ENCODE results near the gene NEDD4L. TPM values are rescaled to one million over a fixed set of nuclear protein-coding genes. Genes with fewer than 3 reads are reported as not detected.

NEDD4L gene
- total RNA-seq, 1 donor from 2014 or later: 162 TPM

GRCh38 chr18:58163004-58163590, 119.1 kb downstream of the NEDD4L start:
- Mint-ChIP-seq H3K4me3 (ENCODE audit: low read depth) (no peak overlapping the region), H3K9me3 (ENCODE audit: low read depth) (no peaks in the 10 kb centered on the region), H3K4me1 (ENCODE audit: low read depth) (peaks cover 10% of the 10 kb centered on the region), H3K27me3 (no peaks in the 10 kb centered on the region), H3K36me3 (ENCODE audit: insufficient read depth) (peaks cover 8% of the 10 kb centered on the region), H3K27ac (no peak overlapping the region)
- no peak for DNase-seq (ENCODE audit: low spot score, unreplicated experiment)
- TF ChIP-seq CTCF (IDR thresholded peaks at IDR 0.05; ENCODE audit: unreplicated experiment): no peak

GRCh38 chr18:58166278-58166844, 122.3 kb downstream of the NEDD4L start:
- Mint-ChIP-seq H3K36me3 (ENCODE audit: insufficient read depth) (peaks cover 10% of the 10 kb centered on the region), H3K9me3 (ENCODE audit: low read depth) (no peaks in the 10 kb centered on the region), H3K27me3 (no peaks in the 10 kb centered on the region), H3K4me3 (ENCODE audit: low read depth) (no peak overlapping the region), H3K27ac (no peak overlapping the region), H3K4me1 (ENCODE audit: low read depth) (peaks cover 4% of the 10 kb centered on the region)
- no peak for TF ChIP-seq CTCF (IDR thresholded peaks at IDR 0.05; ENCODE audit: unreplicated experiment)
- no peak for DNase-seq (ENCODE audit: low spot score, unreplicated experiment)

GRCh38 chr18:58167073-58167472, 123.0 kb downstream of the NEDD4L start:
- peaks cover 3% of the 10 kb centered on the region for H3K4me1 Mint-ChIP-seq (ENCODE audit: low read depth)
- no peak for TF ChIP-seq CTCF (IDR thresholded peaks at IDR 0.05; ENCODE audit: unreplicated experiment)

GRCh38 chr18:58168221-58168620, 124.2 kb downstream of the NEDD4L start:
- Mint-ChIP-seq H3K27me3 (no peaks in the 10 kb centered on the region), H3K27ac (no peak overlapping the region), H3K4me1 (ENCODE audit: low read depth) (peaks cover 1% of the 10 kb centered on the region), H3K4me3 (ENCODE audit: low read depth) (no peak overlapping the region), H3K9me3 (ENCODE audit: low read depth) (no peaks in the 10 kb centered on the region), H3K36me3 (ENCODE audit: insufficient read depth) (peaks cover 14% of the 10 kb centered on the region)
- no peak for TF ChIP-seq CTCF (IDR thresholded peaks at IDR 0.05; ENCODE audit: unreplicated experiment)
- no peak for DNase-seq (ENCODE audit: low spot score, unreplicated experiment)

More at GRCh38 chr18:58167073-58167472, 123.0 kb downstream of the NEDD4L start:
- H3K4me3 Mint-ChIP-seq (ENCODE audit: low read depth): no peak overlapping the region
- H3K9me3 Mint-ChIP-seq (ENCODE audit: low read depth): no peaks in the 10 kb centered on the region
- H3K27me3 Mint-ChIP-seq: no peaks in the 10 kb centered on the region
- H3K36me3 Mint-ChIP-seq (ENCODE audit: insufficient read depth): peaks cover 15% of the 10 kb centered on the region
- H3K27ac Mint-ChIP-seq: no peak overlapping the region
- no peak for DNase-seq (ENCODE audit: low spot score, unreplicated experiment)

GRCh38 chr18:58168993-58169392, 125.0 kb downstream of the NEDD4L start:
- DNase-seq (ENCODE audit: low spot score, unreplicated experiment): no peak
- TF ChIP-seq CTCF (IDR thresholded peaks at IDR 0.05; ENCODE audit: unreplicated experiment): no peak
- Mint-ChIP-seq H3K27me3 (no peaks in the 10 kb centered on the region), H3K9me3 (ENCODE audit: low read depth) (no peaks in the 10 kb centered on the region), H3K36me3 (ENCODE audit: insufficient read depth) (peaks cover 14% of the 10 kb centered on the region), H3K4me1 (ENCODE audit: low read depth) (peaks cover 3% of the 10 kb centered on the region), H3K4me3 (ENCODE audit: low read depth) (no peak overlapping the region), H3K27ac (no peak overlapping the region)
